Measurements from ENCODE around the gene PDIA5.

The PDIA5 gene

GRCh38 chr3:123119802-123120201 lies 53.0 kb downstream of the PDIA5 start:
- DNase-seq (ENCODE audit: low read depth in 3 of 3), result no peak

DNA sequence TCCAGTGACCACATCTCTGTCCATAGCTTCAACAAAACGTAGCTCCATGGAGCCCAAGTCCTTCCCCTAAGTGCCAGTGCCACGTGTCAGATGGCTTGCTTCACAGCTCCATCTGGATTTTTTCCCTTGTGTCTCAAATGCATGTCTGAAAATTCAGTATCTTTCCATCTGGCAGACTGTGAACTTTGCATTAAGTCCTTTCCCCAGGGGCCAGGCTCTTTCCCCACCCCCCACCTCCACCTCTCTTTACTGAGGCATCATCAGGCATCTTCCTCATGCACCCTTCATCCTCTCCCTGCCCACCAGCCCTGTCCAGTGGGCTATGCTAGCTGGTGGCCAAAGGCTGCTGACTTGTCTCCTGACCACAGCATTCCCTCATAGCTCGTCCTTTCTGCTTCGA lies 53.7 kb downstream of the PDIA5 start:
- no peak for DNase-seq (ENCODE audit: low read depth in 3 of 3)

DNA sequence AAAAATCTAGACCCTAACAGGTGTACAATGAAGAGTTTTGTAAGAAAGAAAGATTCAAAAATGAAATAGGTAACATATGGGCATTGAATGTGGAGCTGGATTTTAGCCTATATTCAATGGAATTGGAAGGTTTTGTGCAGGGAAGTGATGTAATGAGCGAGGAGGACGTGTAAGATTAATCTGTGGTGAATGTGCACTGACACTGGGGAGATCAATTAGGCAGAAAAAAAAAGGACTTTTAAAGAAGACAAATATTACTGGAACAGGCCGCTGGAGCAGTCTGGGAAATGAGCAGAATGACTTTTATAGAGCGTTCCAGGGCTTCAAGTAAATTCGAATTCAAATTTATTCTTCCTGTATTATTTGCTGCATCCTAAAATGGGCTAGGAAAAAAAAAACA lies 55.2 kb downstream of the PDIA5 start:
- no peak for DNase-seq (ENCODE audit: low read depth in 3 of 3)

DNA sequence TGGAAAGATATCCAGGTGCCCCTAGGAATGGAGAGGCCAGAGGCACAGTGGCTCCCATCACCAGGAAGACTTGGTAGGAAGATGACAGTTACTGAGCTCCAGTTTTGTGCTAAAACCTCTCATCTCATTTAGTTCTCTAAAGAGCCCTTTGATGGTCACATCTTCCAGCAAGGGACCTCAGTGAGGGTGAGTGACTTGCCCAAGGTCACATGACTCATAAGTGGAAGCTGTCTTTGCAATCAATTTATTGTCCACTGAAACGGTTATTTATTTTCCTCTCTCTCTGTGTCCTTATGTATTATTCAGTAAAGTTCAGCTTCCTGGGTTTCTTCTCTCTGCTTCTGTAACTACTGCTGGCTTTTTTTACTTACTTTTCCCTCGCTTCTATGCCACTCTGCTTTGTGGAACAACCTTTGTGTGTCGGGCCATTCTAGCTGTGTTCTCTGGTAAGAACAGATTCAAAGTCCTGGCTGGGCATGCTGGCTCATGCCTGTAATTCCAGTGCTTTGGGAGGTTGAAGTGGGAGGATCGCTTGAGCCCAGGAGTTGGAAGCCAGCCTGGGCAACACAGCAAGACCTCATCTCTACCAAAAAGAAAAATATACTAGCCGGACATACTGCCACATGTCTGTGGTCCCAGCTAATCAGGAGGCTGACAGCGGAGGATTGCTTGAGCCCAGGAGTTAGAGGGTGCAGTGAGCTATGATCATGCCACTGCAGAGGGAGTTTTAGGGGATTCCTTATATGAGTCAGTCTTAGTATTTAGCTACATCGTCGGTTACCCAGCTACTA lies 55.9 kb downstream of the PDIA5 start:
- DNase-seq (ENCODE audit: low read depth in 3 of 3), result no peak

DNA sequence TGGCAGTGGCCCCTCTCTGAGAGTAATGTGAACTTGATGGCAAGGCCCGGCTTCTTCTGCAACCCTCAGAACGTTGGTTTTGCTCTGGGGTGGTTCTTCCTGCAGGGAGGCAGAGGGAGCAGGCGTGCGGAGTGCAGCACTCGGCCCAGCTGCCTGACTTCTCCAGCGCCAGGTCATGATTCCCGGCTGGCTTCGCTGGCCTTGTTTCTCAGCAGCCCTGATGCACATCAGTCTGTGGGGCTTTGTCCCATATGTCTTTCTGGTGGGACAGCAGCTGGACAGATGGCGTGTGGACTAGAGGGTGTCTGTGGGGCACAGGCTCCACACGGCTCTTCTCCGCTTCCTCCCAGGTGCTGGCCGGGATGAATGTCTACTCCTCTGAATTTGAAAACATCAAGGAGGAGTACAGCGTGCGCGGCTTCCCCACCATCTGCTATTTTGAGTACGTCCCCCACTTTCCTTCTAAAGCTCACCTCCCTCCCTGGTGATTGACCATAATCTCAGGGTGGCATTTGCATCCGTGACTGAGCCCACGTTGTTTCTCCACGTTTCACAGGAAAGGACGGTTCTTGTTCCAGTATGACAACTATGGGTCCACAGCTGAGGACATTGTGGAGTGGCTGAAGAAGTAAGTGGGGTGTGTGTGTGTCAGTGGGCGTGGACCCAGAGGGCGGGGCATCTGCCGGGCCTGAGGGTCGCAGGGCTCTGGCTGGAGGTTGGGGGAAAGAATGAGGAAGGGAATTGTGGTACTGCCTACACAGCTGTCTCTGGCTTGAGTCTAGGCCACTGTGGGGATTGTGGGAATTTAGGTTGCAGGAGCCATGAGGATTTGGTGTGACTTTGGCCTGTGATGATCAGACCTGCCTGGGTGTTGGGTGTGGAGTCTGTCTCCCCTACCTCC lies 57.1 kb downstream of the PDIA5 start:
- no peak for DNase-seq (ENCODE audit: low read depth in 3 of 3)

- DNase-seq (ENCODE audit: low read depth in 3 of 3), result no peak
Measured at GRCh38 chr3:123124971-123125370, 58.1 kb downstream of the PDIA5 start.

DNA sequence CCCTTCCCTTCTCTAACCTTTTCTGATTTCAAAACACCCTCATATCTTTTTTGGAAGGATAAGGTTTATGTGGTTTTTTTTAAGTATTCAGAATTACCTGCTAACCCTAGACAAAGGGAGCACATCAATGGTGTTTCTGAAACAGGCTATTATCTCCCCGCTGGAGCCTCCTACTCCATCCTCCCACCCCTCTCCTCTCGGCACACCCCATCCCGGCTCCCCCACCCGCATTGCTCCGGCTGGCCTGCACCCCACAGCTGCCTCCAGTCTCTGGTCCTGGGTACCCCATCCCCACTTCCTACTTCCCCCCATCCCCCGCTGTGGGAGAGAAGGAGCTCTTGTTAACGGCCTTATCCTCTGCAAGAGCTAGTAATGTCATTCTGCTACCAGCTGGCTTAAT lies 59.2 kb downstream of the PDIA5 start:
- no peak for DNase-seq (ENCODE audit: low read depth in 3 of 3)

DNA sequence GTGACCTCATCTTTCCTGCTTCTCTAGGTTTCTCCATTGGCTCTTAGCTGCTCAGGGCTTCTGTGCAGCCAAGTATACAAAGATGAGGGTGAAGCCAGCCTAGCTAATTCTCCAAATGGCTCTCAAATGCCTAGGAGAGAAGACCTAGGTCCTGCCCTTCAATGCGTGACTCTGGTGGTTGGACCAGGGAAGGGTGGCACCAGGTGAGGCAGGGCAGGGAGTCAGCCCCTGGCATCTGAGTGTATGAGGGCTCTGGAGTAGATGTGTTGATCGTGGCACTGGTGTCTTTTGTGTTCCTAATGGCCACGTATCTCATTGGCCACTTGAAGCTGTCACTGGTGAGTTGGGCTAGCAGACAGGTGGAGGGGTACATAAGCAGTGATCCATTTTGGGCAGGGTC lies 59.8 kb downstream of the PDIA5 start:
- DNase-seq (ENCODE audit: low read depth in 3 of 3), result no peak

- no peak for DNase-seq (ENCODE audit: low read depth in 3 of 3)
Measured at GRCh38 chr3:123129092-123129491, 62.3 kb downstream of the PDIA5 start.

GRCh38 chr3:123129532-123129931 lies 62.7 kb downstream of the PDIA5 start:
- DNase-seq (ENCODE audit: low read depth in 3 of 3), result no peak

DNA sequence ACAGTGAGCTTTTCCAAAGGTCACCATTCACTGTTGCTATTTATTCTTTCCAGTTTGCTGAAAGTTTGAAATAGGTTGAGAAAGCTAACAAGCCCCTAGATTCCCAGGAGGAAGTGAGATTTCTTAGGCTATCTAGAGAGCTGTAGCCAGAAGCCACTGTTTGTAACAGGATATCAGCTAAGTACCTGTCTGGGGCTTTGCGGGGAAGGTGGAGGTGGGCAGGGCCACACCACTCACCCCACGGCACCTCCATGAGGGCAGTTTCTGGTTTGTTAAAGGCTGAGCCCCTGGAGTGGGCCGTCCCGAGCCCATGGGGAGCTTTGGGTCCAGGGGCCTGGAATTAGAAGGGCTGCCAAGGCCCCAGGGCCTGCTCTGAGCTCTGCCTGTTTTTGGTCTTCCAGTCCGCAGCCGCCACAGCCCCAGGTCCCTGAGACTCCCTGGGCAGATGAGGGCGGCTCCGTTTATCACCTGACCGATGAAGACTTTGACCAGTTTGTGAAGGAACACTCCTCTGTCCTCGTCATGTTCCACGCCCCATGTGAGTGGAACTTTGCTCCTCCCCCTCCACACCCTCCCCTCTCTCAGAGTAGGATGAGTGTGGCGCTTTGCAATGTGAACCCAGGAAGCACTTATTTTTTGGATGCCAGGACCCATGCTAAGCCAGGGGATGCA lies 63.4 kb downstream of the PDIA5 start:
- DNase-seq (ENCODE audit: low read depth in 3 of 3), result no peak

- DNase-seq (ENCODE audit: low read depth in 3 of 3), result no peak
Measured at GRCh38 chr3:123134671-123135070, 67.8 kb downstream of the PDIA5 start.

- no peak for DNase-seq (ENCODE audit: low read depth in 3 of 3)
Measured at GRCh38 chr3:123137001-123137400, 70.2 kb downstream of the PDIA5 start.

GRCh38 chr3:123138839-123139444 lies 72.1 kb downstream of the PDIA5 start:
- no peak for DNase-seq (ENCODE audit: low read depth in 3 of 3)

- no peak for DNase-seq (ENCODE audit: low read depth in 3 of 3)
Measured at GRCh38 chr3:123139522-123139921, 72.7 kb downstream of the PDIA5 start.

GRCh38 chr3:123140550-123140949 lies 73.7 kb downstream of the PDIA5 start:
- DNase-seq (ENCODE audit: low read depth in 3 of 3), result no peak

GRCh38 chr3:123141276-123141675 lies 74.5 kb downstream of the PDIA5 start:
- no peak for DNase-seq (ENCODE audit: low read depth in 3 of 3)

DNA sequence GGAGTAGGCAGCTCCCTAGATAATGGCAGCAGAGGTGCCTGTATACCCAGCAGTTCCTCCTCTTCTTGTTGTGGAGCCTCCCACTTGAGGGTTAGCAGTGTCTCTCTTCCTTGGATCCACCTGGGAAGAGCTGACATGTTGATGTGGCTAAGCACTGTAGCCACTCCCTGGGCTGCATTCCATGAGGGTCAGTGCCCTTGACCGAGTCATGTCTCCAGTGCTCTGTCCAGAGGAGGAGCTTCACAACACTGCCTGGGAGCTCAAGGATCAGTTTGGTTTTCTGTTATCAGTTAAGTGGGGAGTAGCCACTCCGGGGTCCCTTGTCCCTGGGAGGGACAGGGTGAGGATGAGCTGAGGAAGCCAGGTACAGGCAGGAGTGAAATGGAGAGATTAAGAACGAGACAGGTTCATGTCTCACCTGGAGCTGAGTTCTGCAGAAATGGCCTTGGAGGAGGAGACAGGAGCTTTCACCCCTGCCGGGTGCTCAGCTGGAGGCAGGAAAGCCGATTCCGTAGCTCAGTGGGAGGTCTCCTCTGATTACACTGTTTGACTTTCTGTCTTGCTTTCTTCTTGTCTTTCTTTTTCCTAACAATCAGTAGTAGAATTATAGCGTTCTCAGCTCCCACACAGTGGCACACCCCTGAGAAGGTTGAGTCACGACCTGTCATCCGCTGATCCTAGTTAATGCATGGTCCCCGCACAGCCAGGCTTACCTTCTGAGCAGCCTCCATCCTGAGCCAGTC lies 77.0 kb downstream of the PDIA5 start:
- no peak for DNase-seq (ENCODE audit: low read depth in 3 of 3)

GRCh38 chr3:123147754-123148535 lies 81.1 kb downstream of the PDIA5 start:
- DNase-seq (ENCODE audit: low read depth in 3 of 3), result no peak

GRCh38 chr3:123148772-123149171 lies 81.9 kb downstream of the PDIA5 start:
- DNase-seq (ENCODE audit: low read depth in 3 of 3), result no peak

DNA sequence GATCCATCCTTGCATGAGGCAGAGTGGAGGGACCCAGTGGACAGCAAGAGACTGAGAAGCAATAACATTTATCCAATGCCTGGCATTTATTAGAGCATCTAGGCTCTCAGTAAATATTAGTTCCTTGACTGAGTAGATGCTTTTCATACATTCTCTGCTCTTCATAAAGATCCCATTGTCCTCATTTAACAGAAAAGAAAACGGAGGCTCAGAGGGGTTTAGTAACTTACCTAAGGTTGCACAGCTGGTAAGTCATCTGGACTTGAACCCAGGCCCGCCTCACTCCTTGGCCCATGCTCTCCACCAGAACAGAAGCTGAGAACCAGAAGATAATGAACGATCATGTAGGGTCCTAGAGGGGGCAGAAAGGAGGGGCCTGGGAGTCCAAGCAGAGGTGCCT lies 82.7 kb downstream of the PDIA5 start:
- no peak for DNase-seq (ENCODE audit: low read depth in 3 of 3)
